Femur (tissue), 1 donor: Measurements from ENCODE around the gene LIMS2.

ENCODE experiments used
- DNase-seq: peaks from one replicate; pipeline ENCODE4 v3.0.0-alpha.2; 2017

Gene LIMS2

GRCh38 chr2:127700527-127701192 is 25.3 kb upstream of the LIMS2 start:
- peak; percentile 56 for DNase-seq

- no peak for DNase-seq
Observed at GRCh38 chr2:127698553-127699355, 23.4 kb upstream of the LIMS2 start.

- DNase-seq = no peak
Observed at GRCh38 chr2:127697482-127698180, 22.3 kb upstream of the LIMS2 start.

DNA sequence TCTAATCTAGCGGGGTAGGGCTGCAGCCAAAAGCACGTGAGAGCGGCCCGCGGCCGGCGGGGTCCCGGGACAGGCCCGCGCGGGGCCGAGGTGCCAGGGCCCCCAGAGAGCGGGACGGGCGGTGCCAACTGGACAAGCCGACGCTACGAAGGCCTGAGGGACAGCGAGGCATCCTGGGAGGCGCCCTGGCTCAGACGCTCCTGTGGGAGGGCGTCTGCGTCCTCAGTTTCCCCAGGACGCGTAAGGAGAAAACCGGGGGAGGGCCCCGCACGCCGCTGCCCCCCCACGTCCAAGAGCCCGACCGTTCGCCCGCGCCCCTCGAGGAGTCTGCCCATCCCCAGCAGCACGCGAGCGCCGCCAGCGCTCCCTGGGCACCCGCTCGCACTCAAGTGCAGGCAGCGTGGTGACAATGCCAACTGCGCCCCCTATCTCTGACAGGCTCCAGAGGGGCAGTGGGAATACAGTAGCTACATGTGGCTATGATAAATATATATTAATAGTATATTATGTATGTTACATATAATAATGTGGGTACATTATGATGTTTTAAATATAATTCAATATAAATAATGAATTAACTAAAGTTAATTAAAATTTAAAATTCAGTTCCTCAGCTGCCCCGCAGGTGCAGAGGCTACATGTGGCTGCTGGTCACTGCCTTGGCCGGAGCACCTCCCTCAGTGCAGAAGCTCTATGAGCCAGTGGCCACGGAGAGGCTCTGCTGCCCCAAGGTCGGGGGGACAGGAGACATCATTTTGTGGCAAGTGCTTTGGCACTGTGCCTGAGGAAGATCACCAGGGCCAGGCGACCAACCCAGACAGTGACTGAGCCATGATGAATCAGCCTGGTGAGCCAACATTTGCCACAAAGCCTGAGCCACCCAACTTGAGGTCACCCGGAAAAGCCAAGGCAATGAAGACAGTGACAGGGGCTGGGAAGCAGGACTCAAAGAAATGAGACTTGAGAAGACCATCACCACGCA is 20.5 kb upstream of the LIMS2 start:
- DNase-seq = peak; percentile 69

- no peak for DNase-seq
Observed at GRCh38 chr2:127694986-127695385, 19.7 kb upstream of the LIMS2 start.

- no peak for DNase-seq
Observed at GRCh38 chr2:127690696-127691095, 15.4 kb upstream of the LIMS2 start.

- no peak for DNase-seq
Observed at GRCh38 chr2:127688405-127688804, 13.1 kb upstream of the LIMS2 start.

- DNase-seq = no peak
Observed at GRCh38 chr2:127685410-127686080, 10.2 kb upstream of the LIMS2 start.

DNA sequence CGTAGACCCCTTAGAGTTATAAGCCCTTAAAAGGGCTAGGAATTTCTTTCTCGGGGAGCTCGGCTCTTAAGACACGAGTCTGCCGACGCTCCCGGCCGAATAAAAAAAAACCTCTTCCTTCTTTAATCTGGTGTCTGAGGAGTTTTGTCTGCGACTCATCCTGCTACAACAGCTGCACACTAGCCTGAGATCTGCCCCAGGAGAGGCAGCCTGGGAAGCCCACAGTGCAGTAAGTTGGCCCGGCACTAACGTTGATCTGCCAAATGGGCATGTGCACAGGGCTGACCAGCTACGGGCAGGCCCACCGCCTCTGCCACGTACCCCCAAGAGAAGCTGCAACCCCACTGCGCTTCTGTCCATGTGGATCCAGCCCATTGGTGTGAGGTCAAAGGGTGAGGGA is 8.4 kb upstream of the LIMS2 start:
- no peak for DNase-seq

DNA sequence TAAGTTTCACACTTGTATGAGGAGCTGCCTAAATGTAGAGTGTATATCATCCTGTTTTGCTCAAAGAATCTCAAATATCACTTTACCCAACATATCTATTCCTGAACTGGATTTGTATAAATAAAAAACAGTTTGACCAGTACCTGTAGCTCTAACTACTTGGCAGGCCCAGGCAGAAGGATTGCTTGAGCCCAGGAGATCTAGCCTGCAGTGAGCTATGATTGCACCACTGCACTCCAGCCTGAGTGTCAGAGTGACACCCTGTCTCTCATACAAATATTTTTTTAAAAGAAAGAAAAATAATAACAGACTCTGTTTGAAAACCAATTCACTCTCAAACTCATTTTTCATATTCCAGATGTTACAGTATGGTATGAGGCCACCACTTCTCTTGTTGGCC is 7.7 kb upstream of the LIMS2 start:
- no peak for DNase-seq

DNA sequence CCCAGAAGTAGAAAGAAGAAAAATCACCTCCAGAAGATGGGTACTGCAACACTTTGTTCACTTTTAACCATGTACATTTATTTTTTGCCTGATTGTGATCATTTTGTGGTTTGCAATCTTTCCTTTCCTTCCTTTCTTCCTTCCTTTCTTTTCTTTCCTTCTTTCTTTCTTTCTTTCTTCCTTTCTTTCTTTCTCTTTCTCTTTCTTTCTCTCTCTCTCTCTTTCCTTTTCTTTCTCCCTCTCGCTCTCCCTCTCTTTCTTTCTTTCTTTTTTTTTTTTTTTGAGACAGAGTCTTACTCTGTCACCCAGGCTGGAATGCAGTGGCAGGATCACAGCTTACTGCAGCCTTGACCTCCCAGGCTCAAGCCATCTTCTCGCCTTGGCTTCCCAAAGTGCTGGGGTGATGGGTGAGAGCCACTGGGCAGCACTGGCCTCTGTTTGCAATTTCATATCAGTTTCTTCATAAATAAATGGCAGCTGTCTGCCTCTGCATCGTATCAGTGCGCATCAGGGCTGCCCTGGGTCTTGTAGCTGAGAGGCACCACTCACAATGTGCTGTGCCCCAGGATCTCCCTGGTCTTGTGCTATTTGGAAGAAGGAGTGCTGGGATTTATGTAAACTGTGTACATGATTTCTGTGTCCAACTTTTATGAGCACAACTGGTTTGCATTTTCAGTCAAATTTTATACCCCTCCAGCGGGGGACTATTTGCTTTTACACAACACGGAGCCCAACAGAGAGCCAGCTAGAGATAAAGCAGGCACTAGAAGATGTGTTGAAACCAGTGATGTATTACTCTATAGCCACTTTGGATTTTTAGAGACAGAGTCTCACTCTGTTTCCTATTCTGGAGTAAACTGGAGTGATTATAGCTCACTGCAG is 6.9 kb upstream of the LIMS2 start:
- DNase-seq = no peak

GRCh38 chr2:127681288-127681804 is 6.0 kb upstream of the LIMS2 start:
- DNase-seq = no peak

GRCh38 chr2:127680706-127681287 is 5.5 kb upstream of the LIMS2 start:
- DNase-seq = no peak

GRCh38 chr2:127679680-127680361 is 4.5 kb upstream of the LIMS2 start:
- DNase-seq = no peak

GRCh38 chr2:127678991-127679390 is 3.7 kb upstream of the LIMS2 start:
- DNase-seq = no peak

GRCh38 chr2:127678531-127678930 is 3.2 kb upstream of the LIMS2 start:
- DNase-seq = no peak

DNA sequence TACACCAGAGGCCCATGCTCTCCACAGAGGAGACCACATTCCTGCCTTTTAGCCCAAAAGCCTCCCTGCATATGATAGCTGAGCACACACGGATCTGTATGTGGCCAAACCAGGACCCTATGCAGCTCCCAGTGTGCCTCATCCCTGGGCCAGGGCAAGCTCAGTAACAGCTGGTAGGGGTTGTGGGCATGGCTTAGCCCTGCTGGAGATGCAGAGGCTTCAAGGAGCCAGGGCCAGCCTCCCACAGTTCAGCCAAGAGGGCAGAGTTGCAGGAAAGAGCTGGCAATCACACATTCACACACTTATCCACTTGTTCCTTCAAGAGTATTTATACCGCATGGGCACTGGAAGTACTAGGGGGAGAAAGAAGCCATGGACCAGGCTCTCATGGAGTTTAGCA is 1.6 kb upstream of the LIMS2 start:
- no peak for DNase-seq

DNA sequence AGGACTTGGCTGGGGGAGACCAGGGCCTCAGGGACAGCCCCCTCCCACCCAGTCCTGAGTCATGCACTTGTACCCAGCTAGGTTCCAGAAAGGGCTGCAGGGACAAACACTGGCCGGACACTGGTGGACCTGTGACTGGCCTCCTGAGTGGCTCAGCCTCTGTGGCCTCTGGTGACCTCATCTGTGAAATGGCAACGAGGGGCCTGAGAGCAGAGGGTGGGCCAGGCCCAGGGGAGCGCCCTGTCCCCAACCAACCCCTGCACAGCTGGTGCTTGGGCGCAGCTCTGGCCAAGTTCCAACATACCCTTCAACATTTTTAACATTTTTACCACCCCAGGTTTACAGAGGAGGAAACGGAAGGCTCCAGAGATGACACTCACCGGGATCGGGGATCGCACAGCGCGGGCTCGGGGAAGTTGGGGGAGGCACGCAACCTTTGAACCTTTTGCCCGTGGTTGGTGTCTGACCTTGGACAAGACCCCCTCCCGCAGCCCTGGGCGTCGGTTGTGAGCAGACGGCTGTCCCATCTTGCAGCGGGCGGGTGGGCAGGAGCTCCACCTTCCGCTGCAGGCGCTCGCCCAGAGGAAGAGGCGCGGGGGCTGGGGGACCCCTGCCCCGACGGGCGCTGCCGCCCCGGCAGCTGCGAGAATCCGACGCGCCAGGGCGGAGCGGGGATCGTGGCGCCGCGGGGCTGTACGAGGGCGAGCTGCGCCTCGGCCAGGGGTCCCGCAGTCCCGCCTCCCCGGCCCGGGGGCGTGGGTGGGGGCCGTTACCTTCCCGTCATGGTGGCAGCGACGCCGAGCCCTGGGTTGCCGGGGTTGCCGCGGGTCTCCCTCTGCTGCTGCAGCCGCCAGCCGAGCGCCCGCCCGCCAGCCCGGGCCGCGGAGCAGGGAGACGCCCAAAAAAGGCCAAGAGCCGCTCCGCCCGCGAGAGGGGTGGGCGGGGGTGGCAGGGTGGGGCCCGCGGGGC is 805 bp downstream of the LIMS2 start:
- DNase-seq = no peak
